ENCODE results near the gene C19orf73. TPM values are rescaled to one million over a fixed set of nuclear protein-coding genes. Genes with fewer than 3 reads are reported as not detected.

The C19orf73 gene
- total and polyA plus RNA-seq, 8 donors = 1.4 to 9.8 (median 1.8) TPM

DNA sequence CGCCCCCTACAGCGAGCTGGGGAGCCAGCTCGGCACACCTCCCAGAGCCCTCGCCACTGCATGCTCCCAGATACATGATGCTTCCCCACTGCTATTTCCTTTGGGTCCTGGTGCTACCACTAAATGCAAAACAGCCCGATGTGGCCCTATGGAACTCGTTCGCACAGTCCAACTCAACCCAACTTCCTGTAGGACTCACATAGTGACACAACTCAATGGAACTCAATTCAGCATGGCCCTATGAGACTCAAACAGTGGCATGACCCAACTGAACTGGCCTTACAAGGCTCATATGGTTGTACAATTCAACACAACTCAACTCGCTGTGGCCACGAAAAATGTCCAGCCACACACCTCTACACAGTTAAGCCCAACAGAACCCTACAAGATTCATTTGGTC is 49.9 kb downstream of the C19orf73 start:
- Histone ChIP-seq H3K36me3 (no peaks in the 10 kb centered on the region), H3K9me3 (no peaks in the 10 kb centered on the region), H3K4me1 (no peaks in the 10 kb centered on the region), H3K27me3 (peaks cover 0 to 14% (median 0%) of the 10 kb centered on the region in 4 donors), H3K27ac (no peak overlapping the region), H3K4me3 (no peak overlapping the region)
- 85 to 90% methylated on average over 9 of the region's 9 CpGs for WGBS, 2 donors
- no peak for DNase-seq
- intact Hi-C loops (cut with DNase I) = no loop called here
- FAIRE-seq = no peak
- ATAC-seq = no peak
- TF ChIP-seq, protein P1, sequence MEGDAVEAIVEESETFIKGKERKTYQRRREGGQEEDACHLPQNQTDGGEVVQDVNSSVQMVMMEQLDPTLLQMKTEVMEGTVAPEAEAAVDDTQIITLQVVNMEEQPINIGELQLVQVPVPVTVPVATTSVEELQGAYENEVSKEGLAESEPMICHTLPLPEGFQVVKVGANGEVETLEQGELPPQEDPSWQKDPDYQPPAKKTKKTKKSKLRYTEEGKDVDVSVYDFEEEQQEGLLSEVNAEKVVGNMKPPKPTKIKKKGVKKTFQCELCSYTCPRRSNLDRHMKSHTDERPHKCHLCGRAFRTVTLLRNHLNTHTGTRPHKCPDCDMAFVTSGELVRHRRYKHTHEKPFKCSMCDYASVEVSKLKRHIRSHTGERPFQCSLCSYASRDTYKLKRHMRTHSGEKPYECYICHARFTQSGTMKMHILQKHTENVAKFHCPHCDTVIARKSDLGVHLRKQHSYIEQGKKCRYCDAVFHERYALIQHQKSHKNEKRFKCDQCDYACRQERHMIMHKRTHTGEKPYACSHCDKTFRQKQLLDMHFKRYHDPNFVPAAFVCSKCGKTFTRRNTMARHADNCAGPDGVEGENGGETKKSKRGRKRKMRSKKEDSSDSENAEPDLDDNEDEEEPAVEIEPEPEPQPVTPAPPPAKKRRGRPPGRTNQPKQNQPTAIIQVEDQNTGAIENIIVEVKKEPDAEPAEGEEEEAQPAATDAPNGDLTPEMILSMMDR (IDR thresholded peaks at IDR 0.05) = no peak

Other genes with a start within 250 kb of the C19orf73 start
- 10 to 100 TPM in 5 of 6 donors, 1 to 10 TPM in 1; 8.1 to 20.6 (median 12.4) TPM for gene PPP1R15A, start 246.7 kb downstream of the C19orf73 start, total RNA-seq
- 10 to 100 TPM; 28.2 to 53.2 TPM for gene PPP1R15A, start 246.7 kb downstream of the C19orf73 start, polyA plus RNA-seq
- under 1 TPM in 1 of 6 donors, not detected in 5; 0.35 TPM for gene TULP2, start 220.4 kb downstream of the C19orf73 start, total RNA-seq
- not detected for gene TULP2, start 220.4 kb downstream of the C19orf73 start, polyA plus RNA-seq
- gene NUCB1, start 218.8 kb downstream of the C19orf73 start, total RNA-seq = 100 to 1,000 TPM in 2 of 6 donors, 10 to 100 TPM in 4; 60.9 to 136 (median 79.8) TPM
- 100 to 1,000 TPM; 103 to 118 TPM for gene NUCB1, start 218.8 kb downstream of the C19orf73 start, polyA plus RNA-seq
- under 1 TPM in 1 of 6 donors, not detected in 5; 0.28 TPM for gene DHDH, start 185.4 kb downstream of the C19orf73 start, total RNA-seq
- 1 to 10 TPM in 1 of 2 donors, under 1 TPM in 1; 0.30 to 1.0 TPM for gene DHDH, start 185.4 kb downstream of the C19orf73 start, polyA plus RNA-seq
- 10 to 100 TPM; 20.3 to 41.5 (median 28.0) TPM for gene BAX, start 164.3 kb downstream of the C19orf73 start, total RNA-seq
- 10 to 100 TPM; 43.5 to 48.1 TPM for gene BAX, start 164.3 kb downstream of the C19orf73 start, polyA plus RNA-seq
- gene FTL, start 153.8 kb downstream of the C19orf73 start, total RNA-seq = 1,000 to 10,000 TPM in 1 of 6 donors, 100 to 1,000 TPM in 5; 394 to 1,427 (median 690) TPM
- 1,000 to 10,000 TPM; 1,427 to 1,473 TPM for gene FTL, start 153.8 kb downstream of the C19orf73 start, polyA plus RNA-seq
- 10 to 100 TPM in 4 of 6 donors, 1 to 10 TPM in 2; 7.3 to 14.6 (median 12.2) TPM for gene GYS1, start 125.8 kb downstream of the C19orf73 start, total RNA-seq
- 10 to 100 TPM; 14.5 to 18.2 TPM for gene GYS1, start 125.8 kb downstream of the C19orf73 start, polyA plus RNA-seq
- 10 to 100 TPM; 17.0 to 38.0 (median 29.1) TPM for gene RUVBL2, start 125.3 kb downstream of the C19orf73 start, total RNA-seq
- 10 to 100 TPM; 43.9 to 44.9 TPM for gene RUVBL2, start 125.3 kb downstream of the C19orf73 start, polyA plus RNA-seq
- 1 to 10 TPM in 5 of 6 donors, under 1 TPM in 1; 0.98 to 6.6 (median 3.5) TPM for gene LHB, start 102.1 kb downstream of the C19orf73 start, total RNA-seq
- gene LHB, start 102.1 kb downstream of the C19orf73 start, polyA plus RNA-seq = 10 to 100 TPM; 30.1 to 54.4 TPM
- gene CGB3, start 94.8 kb downstream of the C19orf73 start, total RNA-seq = not detected
- gene CGB3, start 94.8 kb downstream of the C19orf73 start, polyA plus RNA-seq = not detected
- not detected for gene CGB2, start 87.3 kb downstream of the C19orf73 start, total RNA-seq
- not detected for gene CGB2, start 87.3 kb downstream of the C19orf73 start, polyA plus RNA-seq
- gene CGB1, start 82.2 kb downstream of the C19orf73 start, total RNA-seq = not detected
- not detected for gene CGB1, start 82.2 kb downstream of the C19orf73 start, polyA plus RNA-seq
- gene CGB5, start 75.3 kb downstream of the C19orf73 start, total RNA-seq = not detected
- gene CGB5, start 75.3 kb downstream of the C19orf73 start, polyA plus RNA-seq = not detected
- not detected for gene CGB8, start 70.0 kb downstream of the C19orf73 start, total RNA-seq
- not detected for gene CGB8, start 70.0 kb downstream of the C19orf73 start, polyA plus RNA-seq
- gene CGB7, start 61.4 kb downstream of the C19orf73 start, total RNA-seq = not detected
- under 1 TPM in 1 of 2 donors, not detected in 1; 0.38 TPM for gene CGB7, start 61.4 kb downstream of the C19orf73 start, polyA plus RNA-seq
- gene NTF4, start 54.3 kb downstream of the C19orf73 start, total RNA-seq = not detected
- gene NTF4, start 54.3 kb downstream of the C19orf73 start, polyA plus RNA-seq = under 1 TPM in 1 of 2 donors, not detected in 1; 0.09 TPM
- not detected for gene KCNA7, start 46.4 kb downstream of the C19orf73 start, total RNA-seq
- not detected for gene KCNA7, start 46.4 kb downstream of the C19orf73 start, polyA plus RNA-seq
- 100 to 1,000 TPM in 5 of 6 donors, 10 to 100 TPM in 1; 87.9 to 205 (median 136) TPM for gene SNRNP70, start 33.7 kb downstream of the C19orf73 start, total RNA-seq
- gene SNRNP70, start 33.7 kb downstream of the C19orf73 start, polyA plus RNA-seq = 100 to 1,000 TPM; 799 to 883 TPM
- gene LIN7B, start 4.8 kb downstream of the C19orf73 start, total RNA-seq = 1 to 10 TPM; 4.7 to 6.5 (median 4.9) TPM
- 10 to 100 TPM; 19.1 to 20.7 TPM for gene LIN7B, start 4.8 kb downstream of the C19orf73 start, polyA plus RNA-seq
- gene PPFIA3, start 401 bp upstream of the C19orf73 start, total RNA-seq = 1 to 10 TPM; 4.1 to 8.0 (median 6.0) TPM
- 10 to 100 TPM; 27.4 to 39.7 TPM for gene PPFIA3, start 401 bp upstream of the C19orf73 start, polyA plus RNA-seq
- under 1 TPM in 5 of 6 donors, not detected in 1; 0.09 to 0.79 (median 0.25) TPM for gene HRC, start 36.3 kb upstream of the C19orf73 start, total RNA-seq
- gene HRC, start 36.3 kb upstream of the C19orf73 start, polyA plus RNA-seq = under 1 TPM; 0.53 to 0.61 TPM
- 10 to 100 TPM; 11.8 to 29.7 (median 15.2) TPM for gene TRPM4, start 38.6 kb upstream of the C19orf73 start, total RNA-seq
- gene TRPM4, start 38.6 kb upstream of the C19orf73 start, polyA plus RNA-seq = 10 to 100 TPM; 19.2 to 47.1 TPM
- 1 to 10 TPM; 1.5 to 4.1 (median 2.7) TPM for gene SLC6A16, start 206.0 kb upstream of the C19orf73 start, total RNA-seq
- 1 to 10 TPM; 4.5 to 5.9 TPM for gene SLC6A16, start 206.0 kb upstream of the C19orf73 start, polyA plus RNA-seq
- gene CD37, start 216.3 kb upstream of the C19orf73 start, total RNA-seq = 10 to 100 TPM in 1 of 6 donors, 1 to 10 TPM in 3, under 1 TPM in 2; 0.35 to 23.1 (median 2.7) TPM
- gene CD37, start 216.3 kb upstream of the C19orf73 start, polyA plus RNA-seq = 1 to 10 TPM; 1.8 to 2.0 TPM
- gene TEAD2, start 243.3 kb upstream of the C19orf73 start, total RNA-seq = 10 to 100 TPM; 10.5 to 30.6 (median 12.6) TPM
- 10 to 100 TPM; 16.0 to 16.8 TPM for gene TEAD2, start 243.3 kb upstream of the C19orf73 start, polyA plus RNA-seq
- gene DKKL1, start 244.7 kb upstream of the C19orf73 start, total RNA-seq = 1 to 10 TPM in 1 of 6 donors, under 1 TPM in 3, not detected in 2; 0.41 to 1.3 (median 0.53) TPM
- under 1 TPM in 1 of 2 donors, not detected in 1; 0.12 TPM for gene DKKL1, start 244.7 kb upstream of the C19orf73 start, polyA plus RNA-seq

Data from pancreas (tissue), 10 donors.